ENCODE results near the gene RGSL1.

DNA sequence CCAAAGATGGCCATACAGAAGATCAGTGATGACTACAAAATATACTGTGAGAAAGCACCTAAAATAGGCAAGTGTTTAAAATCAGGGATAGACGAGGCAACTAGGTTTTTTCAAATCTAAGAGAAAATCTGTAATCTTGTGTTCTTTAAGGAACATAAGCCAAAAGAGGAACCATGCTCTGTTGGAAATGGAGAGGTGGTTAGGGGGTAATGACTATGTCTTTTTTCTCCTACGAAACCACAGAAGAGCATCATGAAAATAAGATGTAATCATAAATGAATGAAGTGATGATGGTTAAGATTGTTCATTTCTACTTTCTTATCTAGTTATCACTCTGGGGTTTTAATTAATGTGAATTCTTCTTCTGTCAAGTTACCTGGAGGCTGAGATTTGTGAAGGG lies 43.1 kb downstream of the RGSL1 start:
- TF ChIP-seq CTCF (IDR thresholded peaks at IDR 0.05) (no peak), POLR2A (IDR thresholded peaks at IDR 0.05) (no peak), POLR2AphosphoS5 (IDR thresholded peaks at IDR 0.05) (no peak), EP300 (IDR thresholded peaks at IDR 0.05) (no peak)

All from suprapubic skin (tissue), 4 donors.